Right renal cortex interstitium (tissue), 3 donors: Measurements from ENCODE around the gene OR6V1. TPM values are rescaled to one million over a fixed set of nuclear protein-coding genes. Genes with fewer than 3 reads are reported as not detected.

ENCODE experiments used
- polyA plus RNA-seq, 3 donors: library from polyadenylated mRNA; unstranded; fragments of 120-200 nt; gene quantifications; one replicate each; pipeline ENCODE4 v1.2.1, GENCODE V29; 2013; ENCODE audit not compliant: insufficient read length in 3 of 3

The OR6V1 gene
- polyA plus RNA-seq, 3 donors = not detected

Other genes with a start within 250 kb of the OR6V1 start
- 10 to 100 TPM; 16.6 to 21.0 (median 19.1) TPM for gene EPHB6, start 197.3 kb upstream of the OR6V1 start, polyA plus RNA-seq
- 10 to 100 TPM; 10.3 to 11.4 (median 10.4) TPM for gene TRPV6, start 166.6 kb upstream of the OR6V1 start, polyA plus RNA-seq
- under 1 TPM; 0.76 to 0.87 (median 0.83) TPM for gene TRPV5, start 118.6 kb upstream of the OR6V1 start, polyA plus RNA-seq
- under 1 TPM; 0.33 to 0.43 (median 0.35) TPM for gene LLCFC1, start 112.9 kb upstream of the OR6V1 start, polyA plus RNA-seq
- gene KEL, start 90.0 kb upstream of the OR6V1 start, polyA plus RNA-seq = 1 to 10 TPM; 1.3 to 2.0 (median 1.8) TPM
- not detected for gene OR9A2, start 25.2 kb upstream of the OR6V1 start, polyA plus RNA-seq
- not detected for gene PIP, start 79.7 kb downstream of the OR6V1 start, polyA plus RNA-seq
- gene TAS2R39, start 131.1 kb downstream of the OR6V1 start, polyA plus RNA-seq = not detected
- not detected for gene TAS2R40, start 169.7 kb downstream of the OR6V1 start, polyA plus RNA-seq
- gene GSTK1, start 211.1 kb downstream of the OR6V1 start, polyA plus RNA-seq = 100 to 1,000 TPM; 185 to 214 (median 196) TPM
- gene TMEM139, start 232.6 kb downstream of the OR6V1 start, polyA plus RNA-seq = 10 to 100 TPM; 51.9 to 70.4 (median 64.3) TPM
- gene CASP2, start 236.0 kb downstream of the OR6V1 start, polyA plus RNA-seq = 10 to 100 TPM; 46.9 to 47.8 (median 47.4) TPM